Parathyroid adenoma (tissue), 2 donors: ENCODE measurements around the gene KRTAP5-1.

ENCODE experiments used
- H2AFZ ChIP-seq: fragments of 300-600 bp; sonication (generic); one replicate; pipeline ENCODE4 v1.7.0; 2017; ENCODE audit warnings: antibody characterized with exemption, mild to moderate bottlenecking
- H3K27ac ChIP-seq: fragments of 300-600 bp; sonication (generic); one replicate; pipeline ENCODE4 v1.7.0; 2017
- H3K27me3 ChIP-seq: fragments of 300-600 bp; sonication (generic); one replicate; pipeline ENCODE4 v1.7.0; 2017; ENCODE audit warnings: low read length; ENCODE audit not compliant: control insufficient read depth, insufficient read depth
- H3K36me3 ChIP-seq: fragments of 300-600 bp; sonication (generic); one replicate; pipeline ENCODE4 v1.7.0; 2017; ENCODE audit warnings: low read length; ENCODE audit not compliant: control insufficient read depth, insufficient read depth
- H3K4me1 ChIP-seq: fragments of 300-600 bp; sonication (generic); one replicate; pipeline ENCODE4 v1.7.0; 2017; ENCODE audit warnings: control low read depth
- H3K4me2 ChIP-seq: fragments of 300-600 bp; sonication (generic); one replicate; pipeline ENCODE4 v1.7.0; 2017; ENCODE audit warnings: low read length
- H3K4me3 ChIP-seq: fragments of 300-600 bp; sonication (generic); one replicate; pipeline ENCODE4 v1.7.0; 2017; ENCODE audit warnings: low read depth, low read length
- H3K79me2 ChIP-seq: fragments of 300-600 bp; sonication (generic); one replicate; pipeline ENCODE4 v1.7.0; 2017; ENCODE audit warnings: control low read depth
- H3K9ac ChIP-seq: fragments of 300-600 bp; sonication (generic); one replicate; pipeline ENCODE4 v1.7.0; 2017; ENCODE audit warnings: mild to moderate bottlenecking
- H3K9me3 ChIP-seq: fragments of 300-600 bp; sonication (generic); one replicate; pipeline ENCODE4 v1.7.0; 2017; ENCODE audit warnings: low read length; ENCODE audit not compliant: control insufficient read depth
- TF ChIP-seq, protein P1 (sequence below): fragments of 300-600 bp; sonication (generic); IDR thresholded peaks from one replicate; pipeline ENCODE4 v1.7.0; 2017; ENCODE audit warnings: antibody characterized with exemption, mild to moderate bottlenecking
- donor health status: primary hyperparathyroidism.

The KRTAP5-1 gene

GRCh38 chr11:1561955-1562354, 23.1 kb downstream of the KRTAP5-1 start:
- Histone ChIP-seq H3K27me3 (no peaks in the 10 kb centered on the region), H3K4me3 (no peak overlapping the region), H2AFZ (no peak overlapping the region), H3K4me1 (no peaks in the 10 kb centered on the region), H3K4me2 (no peak overlapping the region), H3K27ac (no peak overlapping the region), H3K79me2 (no peaks in the 10 kb centered on the region), H3K9me3 (no peaks in the 10 kb centered on the region), H3K36me3 (no peaks in the 10 kb centered on the region), H3K9ac (no peak overlapping the region)
- TF ChIP-seq, protein P1, sequence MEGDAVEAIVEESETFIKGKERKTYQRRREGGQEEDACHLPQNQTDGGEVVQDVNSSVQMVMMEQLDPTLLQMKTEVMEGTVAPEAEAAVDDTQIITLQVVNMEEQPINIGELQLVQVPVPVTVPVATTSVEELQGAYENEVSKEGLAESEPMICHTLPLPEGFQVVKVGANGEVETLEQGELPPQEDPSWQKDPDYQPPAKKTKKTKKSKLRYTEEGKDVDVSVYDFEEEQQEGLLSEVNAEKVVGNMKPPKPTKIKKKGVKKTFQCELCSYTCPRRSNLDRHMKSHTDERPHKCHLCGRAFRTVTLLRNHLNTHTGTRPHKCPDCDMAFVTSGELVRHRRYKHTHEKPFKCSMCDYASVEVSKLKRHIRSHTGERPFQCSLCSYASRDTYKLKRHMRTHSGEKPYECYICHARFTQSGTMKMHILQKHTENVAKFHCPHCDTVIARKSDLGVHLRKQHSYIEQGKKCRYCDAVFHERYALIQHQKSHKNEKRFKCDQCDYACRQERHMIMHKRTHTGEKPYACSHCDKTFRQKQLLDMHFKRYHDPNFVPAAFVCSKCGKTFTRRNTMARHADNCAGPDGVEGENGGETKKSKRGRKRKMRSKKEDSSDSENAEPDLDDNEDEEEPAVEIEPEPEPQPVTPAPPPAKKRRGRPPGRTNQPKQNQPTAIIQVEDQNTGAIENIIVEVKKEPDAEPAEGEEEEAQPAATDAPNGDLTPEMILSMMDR: no peak

DNA sequence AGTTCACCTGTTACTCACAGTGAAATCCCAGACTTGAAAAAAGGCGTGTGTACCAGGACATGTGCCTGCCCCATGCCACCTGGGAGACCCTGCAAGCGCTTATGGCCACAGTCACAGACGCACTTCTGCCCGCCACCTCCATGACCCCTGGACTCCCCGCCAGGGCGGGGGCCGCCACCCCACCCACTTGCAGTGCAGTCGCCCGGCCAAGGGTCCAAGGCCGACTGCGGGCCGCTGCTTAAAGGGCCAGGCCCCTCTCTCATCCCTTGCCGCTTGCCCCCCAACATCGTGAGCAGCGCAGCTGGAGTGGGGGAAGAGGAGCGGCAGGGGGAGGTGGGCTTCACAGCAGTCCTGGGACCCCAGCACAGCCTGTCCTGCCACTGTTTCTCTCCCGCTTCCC, 23.8 kb downstream of the KRTAP5-1 start:
- Histone ChIP-seq H3K9ac (no peak overlapping the region), H3K9me3 (no peaks in the 10 kb centered on the region), H3K27me3 (no peaks in the 10 kb centered on the region), H3K79me2 (no peaks in the 10 kb centered on the region), H3K4me3 (no peak overlapping the region), H3K27ac (no peak overlapping the region), H3K4me1 (no peaks in the 10 kb centered on the region), H3K4me2 (no peak overlapping the region), H2AFZ (no peak overlapping the region), H3K36me3 (no peaks in the 10 kb centered on the region)
- TF ChIP-seq, protein P1: no peak

- Histone ChIP-seq H3K4me3 (no peak overlapping the region), H3K4me1 (no peaks in the 10 kb centered on the region), H2AFZ (no peak overlapping the region), H3K27me3 (no peaks in the 10 kb centered on the region), H3K9me3 (no peaks in the 10 kb centered on the region), H3K9ac (no peak overlapping the region), H3K79me2 (no peaks in the 10 kb centered on the region), H3K4me2 (no peak overlapping the region), H3K27ac (no peak overlapping the region), H3K36me3 (no peaks in the 10 kb centered on the region)
- TF ChIP-seq, protein P1: no peak
These were observed 24.3 kb downstream of the KRTAP5-1 start for GRCh38 chr11:1560649-1561251.

DNA sequence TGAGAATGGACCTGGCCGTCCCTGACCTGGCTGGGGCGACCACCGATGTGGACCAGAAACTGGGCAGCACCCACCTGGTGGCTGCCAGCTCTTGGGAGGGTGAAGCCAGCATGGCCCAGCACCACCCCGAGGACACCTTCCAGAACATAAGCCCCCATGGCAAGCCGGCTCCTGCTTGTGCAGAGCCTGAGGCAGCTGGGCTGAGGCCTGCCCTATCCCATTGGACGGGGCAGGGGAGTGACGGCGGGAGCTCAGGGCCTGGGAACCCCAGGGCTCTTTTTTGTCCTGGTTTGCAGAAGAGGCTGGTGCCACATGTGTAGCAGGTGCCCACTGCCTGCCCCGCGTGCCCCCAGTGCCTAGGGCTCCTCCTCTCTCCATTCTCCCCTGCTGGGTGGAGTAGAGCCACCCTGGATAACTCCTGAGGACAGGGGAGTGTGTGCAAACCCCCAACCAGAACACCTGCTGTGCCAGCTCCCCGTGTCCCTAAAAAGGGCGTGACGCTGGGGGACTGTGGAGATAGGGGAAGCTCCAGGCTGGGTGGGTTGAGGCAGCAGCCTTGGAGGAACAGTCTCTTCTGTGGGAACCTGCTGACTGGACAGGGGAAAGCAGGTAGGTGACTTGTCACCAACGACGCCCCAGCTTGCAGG, 25.0 kb downstream of the KRTAP5-1 start:
- no peaks in the 10 kb centered on the region for H3K4me1 ChIP-seq
- H3K36me3 ChIP-seq: no peaks in the 10 kb centered on the region
- no peak overlapping the region for H3K9ac ChIP-seq
- no peaks in the 10 kb centered on the region for H3K79me2 ChIP-seq
- H3K9me3 ChIP-seq: no peaks in the 10 kb centered on the region
- no peak overlapping the region for H3K4me3 ChIP-seq
- H2AFZ ChIP-seq: no peak overlapping the region
- TF ChIP-seq, protein P1: no peak
- H3K27me3 ChIP-seq: no peaks in the 10 kb centered on the region
- H3K4me2 ChIP-seq: no peak overlapping the region
- H3K27ac ChIP-seq: no peak overlapping the region
